HG03565 (cell line): ENCODE measurements around the gene TESPA1.

Experiments
- ATAC-seq: cut with Tn5 transposase; IDR thresholded peaks from one replicate; pipeline ENCODE4 v1.9.1; 2021; ENCODE audit warnings: mild to moderate bottlenecking, moderate library complexity; ENCODE audit not compliant: unreplicated experiment

The TESPA1 gene, protein sequence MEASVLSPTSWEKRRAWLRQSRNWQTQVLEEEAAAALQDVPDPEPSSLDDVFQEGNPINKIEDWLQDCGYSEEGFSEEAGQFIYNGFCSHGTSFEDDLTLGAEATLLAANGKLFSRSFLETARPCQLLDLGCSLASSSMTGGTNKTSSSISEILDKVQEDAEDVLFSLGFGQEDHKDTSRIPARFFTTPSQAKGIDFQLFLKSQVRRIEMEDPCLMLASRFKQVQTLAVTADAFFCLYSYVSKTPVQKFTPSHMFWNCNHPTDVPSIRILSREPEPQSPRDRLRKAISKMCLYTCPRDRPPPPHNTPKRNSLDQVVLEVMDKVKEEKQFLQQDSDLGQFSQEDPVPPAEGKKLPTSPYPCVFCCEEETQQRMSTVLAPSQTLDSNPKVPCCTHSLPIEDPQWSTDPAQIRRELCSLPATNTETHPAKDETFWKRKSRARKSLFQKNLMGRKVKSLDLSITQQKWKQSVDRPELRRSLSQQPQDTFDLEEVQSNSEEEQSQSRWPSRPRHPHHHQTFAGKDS

DNA sequence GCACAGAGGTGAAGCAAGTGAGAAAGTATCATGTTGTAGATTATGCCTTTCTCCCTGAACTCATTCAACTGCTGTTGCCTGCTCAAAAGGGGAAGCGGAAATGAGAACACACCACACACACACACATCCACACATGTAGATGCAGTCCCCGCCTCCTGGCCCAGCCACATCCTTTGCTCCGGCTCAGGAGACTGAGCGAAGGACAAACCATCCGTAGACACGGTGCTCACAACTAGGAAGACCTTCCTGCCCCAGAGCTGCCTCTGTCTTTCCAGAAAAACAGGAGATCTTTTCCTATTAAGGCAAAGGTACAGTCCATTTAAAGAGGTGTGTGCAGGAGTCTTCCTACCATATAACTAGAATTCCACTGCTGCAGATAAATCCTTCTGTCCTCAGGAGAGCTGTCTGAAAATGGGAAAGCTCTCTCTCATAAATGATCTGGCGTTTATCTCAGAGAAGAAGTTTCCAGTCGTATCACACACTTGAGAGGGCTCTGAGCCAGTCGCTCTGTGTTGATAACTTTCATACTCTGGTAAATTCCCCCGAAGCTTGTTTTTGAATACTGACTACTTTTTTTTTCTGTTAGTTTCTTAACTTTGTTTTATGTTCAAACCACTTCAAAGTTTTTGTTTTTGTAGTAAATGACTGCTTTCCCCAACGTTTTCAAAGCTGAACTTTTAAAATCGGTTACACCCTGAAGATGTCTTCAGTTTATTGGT is at the start of gene TESPA1:
TSS of gene TESPA1 (minus strand) at position 105 of the 719 bp plus-strand sequence. CDS start 10,200 bp downstream, outside the sequence.
- peak; percentile 92 for ATAC-seq

DNA sequence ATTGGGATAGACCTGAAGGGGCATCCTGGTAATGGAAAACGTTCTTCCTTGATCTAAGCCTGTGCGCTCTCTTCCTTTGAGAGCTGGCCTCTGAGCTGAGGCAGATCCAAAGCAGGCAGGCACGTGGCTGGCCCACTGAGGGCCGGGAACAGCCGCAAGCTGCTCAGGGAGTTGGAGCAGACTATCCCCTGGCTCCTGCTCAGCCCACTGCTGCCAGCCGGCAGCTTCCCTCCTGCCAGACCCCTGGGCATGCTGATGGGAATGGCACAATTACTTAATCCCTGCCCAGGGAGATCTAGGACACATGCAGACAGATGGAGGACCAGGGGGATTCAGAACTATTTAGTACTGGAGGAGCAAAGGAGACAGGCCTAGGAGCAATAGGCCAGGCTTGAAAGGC is 49.7 kb upstream of the TESPA1 start:
- ATAC-seq: no peak

DNA sequence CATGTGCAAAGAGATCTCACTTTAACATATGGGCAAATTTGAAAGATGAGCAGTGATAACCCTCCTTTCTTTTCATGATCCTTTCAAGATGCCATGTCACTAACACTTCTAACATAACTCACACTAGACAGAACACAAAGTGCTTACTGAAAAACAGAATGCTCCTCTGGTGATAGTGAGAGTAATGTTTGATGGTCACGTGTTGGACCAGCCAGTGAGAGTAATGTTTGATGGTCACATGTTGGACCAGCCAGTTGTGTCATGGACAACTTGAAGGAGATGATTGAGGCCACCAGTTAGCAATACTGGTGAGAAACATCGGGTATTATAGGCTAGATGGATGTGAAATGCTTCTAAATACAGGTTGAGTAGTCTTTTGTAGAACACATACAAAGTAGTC is 40.9 kb upstream of the TESPA1 start:
- no peak for ATAC-seq

DNA sequence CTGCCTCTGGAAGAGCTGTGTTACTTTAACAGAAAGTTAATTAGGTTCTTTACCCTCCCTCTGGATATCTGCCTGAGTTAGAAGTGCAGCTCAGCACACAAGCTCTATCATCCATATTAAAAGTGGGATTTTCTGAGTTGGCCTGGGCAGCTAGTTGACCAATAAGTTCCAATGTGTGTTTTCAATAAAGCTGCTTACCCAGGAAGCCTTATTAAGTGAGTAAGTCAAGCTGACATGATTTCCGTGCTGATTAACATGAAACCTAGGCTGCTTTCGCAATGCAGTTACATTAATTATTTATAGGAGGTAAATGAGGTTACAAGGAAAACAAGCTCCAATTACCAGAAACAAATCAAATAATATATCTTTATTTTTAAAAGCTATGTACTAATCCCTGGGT is 40.0 kb upstream of the TESPA1 start:
- ATAC-seq: no peak

DNA sequence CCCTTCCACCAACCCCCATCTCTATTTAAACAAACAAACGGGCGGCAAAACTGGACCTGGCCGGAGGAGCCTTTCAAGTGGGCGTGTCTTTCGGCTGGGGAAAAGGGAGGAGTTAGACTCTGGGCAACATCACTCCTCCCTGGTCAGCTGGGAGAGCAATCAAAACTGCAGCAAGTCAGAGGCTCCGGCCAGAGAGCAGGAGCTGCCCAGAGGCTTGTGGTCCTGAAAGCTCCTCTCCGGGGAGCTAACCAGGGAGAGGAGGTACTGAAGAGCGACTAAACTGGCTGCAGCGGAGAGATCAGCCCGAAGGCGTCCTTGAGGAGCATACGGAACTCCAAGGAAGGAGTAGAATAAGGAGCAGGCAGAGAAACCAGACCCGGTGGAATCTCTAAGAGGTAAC is 35.2 kb upstream of the TESPA1 start, which contains the start of gene NEUROD4:
TSS of gene NEUROD4 (plus strand) at position 191 of the 400 bp plus-strand sequence. CDS start 6,466 bp downstream, outside the sequence.
- peak; percentile 64 for ATAC-seq

DNA sequence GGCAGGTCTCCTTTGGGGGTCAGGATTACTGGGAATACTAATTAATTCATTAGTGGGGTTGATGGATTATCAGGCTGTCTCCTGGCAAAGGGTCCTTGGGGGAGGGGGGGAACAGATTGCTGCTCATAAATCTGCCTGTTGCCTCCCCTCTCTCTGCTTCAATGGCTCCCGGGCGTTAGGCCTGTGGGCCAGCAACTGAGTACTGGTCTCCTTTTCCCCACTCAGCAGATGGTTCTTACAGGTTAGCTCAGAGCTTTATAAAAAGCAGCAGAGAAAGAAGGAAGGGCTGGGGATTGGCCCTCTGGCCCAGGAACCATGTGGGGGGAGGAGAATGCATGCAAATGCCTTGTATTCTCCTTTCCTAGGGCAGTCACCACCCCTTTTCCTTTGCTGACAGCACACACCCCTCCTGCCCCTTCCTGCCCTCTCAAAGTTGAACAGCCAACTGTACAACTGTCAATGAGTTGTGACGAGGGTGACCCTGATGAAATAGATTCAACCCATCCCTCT is 32.9 kb upstream of the TESPA1 start:
- ATAC-seq: no peak

DNA sequence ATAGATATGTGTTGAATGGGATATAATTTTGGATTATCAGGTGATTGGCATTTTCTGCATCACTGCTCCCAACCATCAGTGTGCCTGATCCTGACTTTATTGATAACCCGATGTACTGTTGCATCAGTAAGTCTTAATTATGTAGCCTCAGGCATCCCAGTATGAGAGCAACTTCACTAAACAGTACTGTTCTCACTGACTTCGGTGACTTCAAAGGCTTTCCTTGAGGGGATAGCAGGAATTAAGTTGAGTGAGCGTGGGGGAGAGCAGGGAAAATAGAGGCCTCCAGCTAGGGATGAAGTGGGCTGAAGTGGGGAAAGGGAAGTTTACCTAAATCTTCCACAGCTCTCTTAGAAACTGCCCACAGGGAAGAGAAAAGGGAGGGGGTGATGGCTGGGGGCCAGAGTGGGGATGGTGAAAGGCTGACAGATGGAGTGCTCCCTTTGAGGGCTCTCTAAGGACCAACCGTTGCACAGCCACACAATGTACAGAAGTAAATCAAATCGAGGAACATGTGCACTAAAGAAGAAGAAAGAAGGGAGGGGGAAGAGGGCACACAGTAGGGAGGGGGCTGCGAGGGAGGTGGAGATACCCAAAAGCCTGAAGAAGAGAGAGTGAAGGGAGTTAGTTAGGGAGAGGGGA is 24.5 kb upstream of the TESPA1 start:
- ATAC-seq: no peak

DNA sequence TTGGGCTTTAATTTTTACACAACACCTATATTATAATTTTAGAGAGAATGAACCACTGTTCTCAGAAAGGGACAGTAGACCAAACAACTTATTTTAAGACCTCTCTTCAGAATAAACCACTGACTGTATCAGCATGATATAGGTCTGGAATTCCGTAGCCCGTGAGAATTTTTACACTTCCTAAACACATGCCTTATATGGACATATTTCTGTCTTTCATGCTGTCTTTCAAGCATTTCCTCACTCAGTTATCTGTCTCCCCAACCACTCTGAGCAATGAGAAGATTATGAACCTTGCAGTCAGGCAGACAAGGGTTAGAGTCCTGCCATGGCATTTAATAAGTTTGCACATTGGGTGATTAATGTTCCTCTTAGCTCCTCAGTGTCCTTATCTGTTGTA is 17.8 kb upstream of the TESPA1 start:
- no peak for ATAC-seq

DNA sequence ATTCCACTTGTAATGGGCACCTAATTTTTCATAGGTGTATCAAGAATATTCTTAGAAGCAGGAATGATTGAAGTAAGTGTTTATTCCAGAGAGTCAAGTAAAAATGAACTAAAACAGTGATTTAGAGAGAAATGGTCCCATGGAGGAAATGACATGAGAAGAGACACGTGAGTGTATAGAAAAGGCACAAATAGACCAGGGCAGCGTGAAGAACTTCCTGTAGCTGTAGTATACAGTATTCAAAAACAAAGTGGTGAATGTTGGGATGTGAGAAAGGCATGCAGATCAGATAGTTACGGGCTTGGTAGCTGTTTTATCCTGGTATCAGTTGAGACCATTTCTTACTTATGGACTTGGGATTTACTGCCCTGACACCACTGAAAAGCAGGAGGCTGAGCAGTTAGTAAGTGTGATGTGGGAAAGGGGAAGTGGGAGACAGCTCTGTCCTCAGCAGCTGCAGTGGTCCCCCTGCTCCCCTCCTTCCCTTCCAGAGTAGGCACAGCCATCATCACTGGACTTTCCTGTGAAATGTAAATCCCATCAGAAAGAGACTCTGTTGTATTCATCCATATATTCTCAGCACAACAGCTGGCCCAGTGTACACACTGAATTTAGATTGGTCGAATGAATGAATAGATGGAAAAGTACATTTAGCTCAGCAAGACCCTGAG is 16.8 kb upstream of the TESPA1 start:
- ATAC-seq: no peak

DNA sequence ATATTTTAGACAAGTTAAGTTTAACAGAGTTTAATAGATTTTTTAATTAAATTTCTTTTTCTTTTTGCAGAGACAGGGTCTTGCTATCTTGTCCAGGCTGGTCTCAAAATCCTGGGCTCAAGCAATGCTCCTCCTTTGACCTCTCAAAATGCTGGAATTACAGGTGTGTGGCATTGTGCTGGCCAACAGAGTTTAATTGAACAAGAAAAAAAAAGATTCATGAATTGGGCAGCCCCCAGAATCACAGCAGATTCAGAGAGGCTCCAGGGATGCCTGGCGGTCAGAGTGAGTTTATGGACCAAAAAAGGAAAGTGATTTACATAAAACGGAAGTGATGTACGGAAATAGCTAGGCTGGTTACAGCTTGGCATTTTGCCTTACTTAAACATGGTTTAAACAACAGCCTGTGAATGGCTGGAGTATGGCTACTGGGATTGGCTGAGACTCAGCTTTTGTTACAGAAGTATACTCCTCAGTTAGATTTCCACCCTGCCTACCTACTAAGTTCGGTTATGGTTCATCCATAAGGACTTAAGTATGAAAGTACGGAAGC is 14.5 kb upstream of the TESPA1 start:
- no peak for ATAC-seq

DNA sequence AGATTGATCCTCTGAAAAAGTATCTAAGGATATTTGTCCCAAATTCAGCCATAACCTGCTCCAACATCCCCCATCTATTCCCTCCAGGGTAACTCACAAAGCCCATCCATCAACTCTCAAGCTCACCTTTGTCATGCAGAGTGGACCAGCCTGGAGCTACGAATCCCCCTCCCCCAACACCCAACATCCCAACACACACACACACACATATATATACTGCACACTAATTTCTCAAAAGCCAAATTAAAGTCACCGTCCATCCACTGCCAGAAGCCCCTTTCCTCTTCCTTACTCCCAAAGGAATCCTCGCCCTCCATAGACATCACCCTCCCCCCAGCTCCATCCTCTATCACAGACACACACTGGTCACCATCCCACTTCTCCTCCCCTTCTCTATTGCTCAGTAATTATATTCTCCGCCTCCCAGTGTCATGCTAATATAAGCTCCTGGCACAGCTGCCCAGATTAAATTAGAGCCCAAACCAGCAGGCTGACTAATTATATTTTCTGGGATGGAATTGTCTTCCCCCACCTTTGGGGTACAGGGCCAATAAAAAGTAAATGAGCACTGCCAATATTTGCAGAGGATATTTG is 13.5 kb upstream of the TESPA1 start:
- ATAC-seq: no peak

DNA sequence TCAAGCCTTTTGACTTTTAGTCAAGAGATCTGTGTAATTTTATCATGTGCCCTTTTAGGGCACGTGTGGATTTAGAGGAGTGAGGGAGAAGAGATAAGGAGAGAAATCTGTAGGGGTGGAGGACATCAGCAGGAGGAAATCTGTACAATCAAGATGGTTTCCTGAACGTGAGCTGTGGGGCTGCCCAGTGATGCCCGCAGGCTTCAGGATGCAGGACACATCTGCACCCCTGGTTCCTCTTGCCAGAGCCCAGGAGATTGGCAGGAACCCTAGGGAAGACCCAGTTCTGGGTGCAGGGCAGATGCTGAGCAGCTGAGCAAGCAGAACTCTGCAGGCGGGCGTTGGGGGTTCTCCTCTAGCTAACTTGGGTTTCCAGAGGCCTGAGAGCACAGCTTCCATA is 11.6 kb upstream of the TESPA1 start:
- no peak for ATAC-seq

DNA sequence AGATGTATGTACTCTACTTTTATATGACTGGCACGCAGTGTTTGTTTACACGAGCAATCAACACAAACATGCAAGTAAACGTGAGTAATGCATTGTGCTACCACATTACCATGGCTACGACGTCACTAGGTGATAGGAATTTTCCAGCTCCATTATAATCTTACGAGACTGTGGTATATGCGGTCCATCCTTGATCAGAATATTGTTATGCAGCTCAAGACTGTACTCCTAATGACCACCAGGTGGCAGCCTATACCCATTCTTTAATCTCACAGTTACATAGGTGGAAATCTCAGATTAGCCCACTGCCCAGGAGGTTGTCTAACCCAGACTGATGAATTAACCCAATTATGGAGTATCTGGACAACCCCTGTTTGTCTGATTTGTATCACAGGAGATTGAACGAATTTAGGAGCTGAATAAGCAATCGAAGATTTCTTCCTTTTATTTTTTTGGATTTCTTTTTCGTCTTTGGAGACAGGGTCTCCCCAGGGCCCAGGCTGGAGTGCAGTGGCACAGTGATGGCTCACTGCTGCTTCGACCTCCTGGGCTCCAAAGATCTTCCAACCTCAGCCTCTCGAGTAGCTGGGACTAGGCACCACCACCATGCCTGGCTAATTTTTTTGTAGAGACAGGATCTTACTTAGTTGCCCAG is 8.7 kb upstream of the TESPA1 start:
- peak; percentile 42 for ATAC-seq

DNA sequence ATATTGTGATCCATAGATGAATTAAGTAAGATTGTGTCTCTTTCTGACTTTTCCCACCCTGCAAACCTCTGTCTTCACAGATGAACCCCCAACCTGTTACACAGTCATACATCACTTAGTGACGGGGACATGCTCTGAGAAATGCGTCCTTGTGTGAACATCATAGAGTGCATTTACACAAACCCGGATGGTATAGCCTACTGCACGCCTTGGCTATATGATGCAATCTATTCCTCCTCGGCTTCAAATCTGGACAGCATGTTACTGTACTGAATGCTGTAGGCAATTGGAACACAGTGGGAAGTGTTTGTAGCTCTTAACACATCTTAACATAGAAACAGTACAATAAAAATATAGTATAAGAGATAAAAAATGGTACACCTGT is 7.4 kb upstream of the TESPA1 start:
- ATAC-seq: peak; percentile 26

DNA sequence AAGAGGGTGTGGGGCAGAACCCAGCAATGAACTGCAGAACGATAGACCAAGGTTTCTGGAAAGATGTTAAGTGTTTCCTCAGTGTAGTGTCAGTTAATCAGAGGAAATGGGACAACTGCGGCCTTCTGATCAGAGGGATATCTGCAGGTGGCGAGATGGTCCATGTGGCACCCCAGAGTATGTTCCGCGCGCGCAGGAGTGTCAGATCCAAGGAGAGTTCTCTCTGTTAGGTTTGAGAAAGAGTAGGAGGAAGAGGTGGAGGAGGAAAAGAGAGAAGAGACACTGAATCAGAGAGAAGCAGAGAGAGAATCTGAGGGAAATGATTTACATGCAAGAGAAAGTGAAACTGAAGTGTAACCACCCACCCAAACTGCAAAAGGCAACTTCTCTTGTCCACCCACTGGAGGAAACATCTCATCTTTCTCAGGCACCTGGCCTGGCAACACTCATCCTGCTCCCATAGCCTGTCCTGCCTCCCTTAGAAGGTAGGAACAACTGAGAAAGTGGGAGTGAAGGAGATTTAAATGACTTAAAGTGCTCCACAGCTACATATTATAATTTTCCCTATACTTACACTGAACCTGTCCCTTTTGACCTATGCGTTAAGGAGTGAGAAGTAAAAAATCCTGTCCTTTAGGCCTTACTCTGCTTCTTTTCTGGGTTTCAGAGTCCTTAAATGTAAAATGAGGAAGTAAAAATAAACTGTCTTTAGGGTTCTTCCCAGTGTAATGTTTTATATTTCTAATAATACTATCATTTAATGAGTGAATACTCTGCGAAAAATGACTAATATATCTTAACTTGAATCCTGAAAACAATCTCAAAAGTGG is 6.8 kb upstream of the TESPA1 start:
- ATAC-seq: peak; percentile 66

DNA sequence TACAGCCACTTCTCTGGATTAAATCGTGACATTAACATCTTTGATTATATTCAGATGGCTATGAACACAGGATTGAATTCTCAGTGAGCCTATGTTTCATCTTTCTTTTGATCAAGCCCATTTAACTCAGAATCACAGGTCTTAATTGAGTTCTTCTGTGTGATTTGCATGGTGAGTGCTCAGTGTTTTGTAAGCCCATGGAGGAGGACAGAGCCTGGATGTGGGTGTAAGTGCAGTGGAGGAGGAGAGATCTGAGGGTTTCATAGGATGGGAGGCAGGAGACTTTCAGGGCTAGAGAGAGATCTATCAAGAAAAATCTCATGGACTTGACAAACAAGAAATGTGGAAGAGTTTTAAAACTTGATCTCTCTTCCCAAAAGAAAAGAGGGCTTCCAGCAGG is 5.3 kb upstream of the TESPA1 start:
- ATAC-seq: no peak

DNA sequence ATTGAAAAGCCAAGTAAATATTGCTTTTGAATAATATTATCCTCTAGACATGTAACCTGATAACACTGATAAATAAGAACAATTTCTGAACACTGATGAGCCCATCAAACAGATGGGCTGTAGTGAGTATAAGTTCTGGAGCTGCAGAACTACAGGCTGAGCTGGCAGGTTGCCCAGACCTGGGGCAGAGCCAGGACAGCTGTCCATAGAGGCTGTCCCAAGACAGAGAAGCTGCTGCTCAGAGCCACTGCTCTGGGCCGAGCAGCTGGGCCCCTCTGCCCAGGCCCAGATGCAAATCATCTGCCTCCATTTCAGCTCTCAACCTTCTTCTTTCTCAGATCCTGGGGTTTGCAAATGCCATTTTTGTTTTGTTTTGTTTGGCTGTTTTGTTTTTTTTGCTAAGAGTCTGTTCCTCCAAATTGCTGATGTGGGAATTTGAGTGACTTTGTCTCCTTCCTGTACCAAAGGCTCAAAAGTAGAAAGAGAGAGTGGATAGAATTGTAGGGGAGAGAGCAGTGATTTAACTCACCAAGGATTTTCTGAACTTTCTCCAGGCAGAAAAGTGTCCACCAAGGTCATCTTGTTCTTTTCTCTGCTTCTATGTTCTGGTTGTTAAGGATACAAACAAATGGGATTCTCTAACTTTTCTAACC is 4.0 kb upstream of the TESPA1 start:
- no peak for ATAC-seq

DNA sequence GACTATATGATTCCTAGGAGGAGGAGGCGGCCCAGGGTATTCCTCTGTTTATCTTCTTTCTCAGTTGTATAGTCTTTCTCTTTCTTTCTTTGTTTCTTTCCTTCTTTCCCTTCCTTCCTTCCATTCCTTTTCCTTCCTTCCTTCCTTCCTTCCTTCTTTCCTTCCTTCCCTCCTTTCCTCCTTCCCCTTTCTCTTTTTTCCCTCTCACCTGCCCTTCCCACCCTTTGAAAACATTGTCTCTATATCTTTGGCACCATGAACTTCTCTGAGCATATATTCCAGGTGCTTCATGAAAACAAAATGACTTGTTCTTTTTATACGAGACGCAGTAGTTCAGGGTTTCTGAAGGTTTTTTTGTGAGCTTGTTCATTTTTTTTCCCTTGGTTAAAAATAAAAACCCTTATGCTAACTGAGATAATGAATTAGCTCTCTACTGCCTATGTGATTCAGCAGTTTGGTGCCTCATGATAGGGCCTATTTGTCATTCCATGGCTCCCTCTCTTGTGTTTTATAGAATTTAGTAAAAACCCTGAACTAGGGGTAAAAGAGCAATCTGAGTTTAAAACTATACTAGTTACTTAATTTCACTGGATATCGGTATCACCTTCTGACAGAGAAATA is 3.2 kb upstream of the TESPA1 start:
- no peak for ATAC-seq
